Transverse colon (tissue), 3 donors: Measurements from ENCODE around the gene TARBP2.
A peak's percentile ranks its signal among the peaks of the same experiment; 100 is the strongest.

ENCODE experiments used
- POLR2A ChIP-seq: fragments of 450-650 bp; IDR thresholded peaks from one replicate; pipeline ENCODE4 v1.6.1; 2016; ENCODE audit warnings: antibody characterized with exemption, mild to moderate bottlenecking, moderate library complexity
- TF ChIP-seq, protein P1 (sequence below), 5 experiments: fragments of 200-600 bp in 3 of 5; fragments of 450-650 bp in 2 of 5; sonication (generic) in 3 of 5; IDR thresholded peaks; 1 replicate in 2 of 5; 2 replicates in 3 of 5; pipeline ENCODE4 v1.5.1; 2016 to 2017; ENCODE audit warnings: antibody characterized with exemption in 5 of 5, inconsistent platforms in 3 of 5, mild to moderate bottlenecking in 2 of 5, moderate library complexity in 1 of 5

DNA sequence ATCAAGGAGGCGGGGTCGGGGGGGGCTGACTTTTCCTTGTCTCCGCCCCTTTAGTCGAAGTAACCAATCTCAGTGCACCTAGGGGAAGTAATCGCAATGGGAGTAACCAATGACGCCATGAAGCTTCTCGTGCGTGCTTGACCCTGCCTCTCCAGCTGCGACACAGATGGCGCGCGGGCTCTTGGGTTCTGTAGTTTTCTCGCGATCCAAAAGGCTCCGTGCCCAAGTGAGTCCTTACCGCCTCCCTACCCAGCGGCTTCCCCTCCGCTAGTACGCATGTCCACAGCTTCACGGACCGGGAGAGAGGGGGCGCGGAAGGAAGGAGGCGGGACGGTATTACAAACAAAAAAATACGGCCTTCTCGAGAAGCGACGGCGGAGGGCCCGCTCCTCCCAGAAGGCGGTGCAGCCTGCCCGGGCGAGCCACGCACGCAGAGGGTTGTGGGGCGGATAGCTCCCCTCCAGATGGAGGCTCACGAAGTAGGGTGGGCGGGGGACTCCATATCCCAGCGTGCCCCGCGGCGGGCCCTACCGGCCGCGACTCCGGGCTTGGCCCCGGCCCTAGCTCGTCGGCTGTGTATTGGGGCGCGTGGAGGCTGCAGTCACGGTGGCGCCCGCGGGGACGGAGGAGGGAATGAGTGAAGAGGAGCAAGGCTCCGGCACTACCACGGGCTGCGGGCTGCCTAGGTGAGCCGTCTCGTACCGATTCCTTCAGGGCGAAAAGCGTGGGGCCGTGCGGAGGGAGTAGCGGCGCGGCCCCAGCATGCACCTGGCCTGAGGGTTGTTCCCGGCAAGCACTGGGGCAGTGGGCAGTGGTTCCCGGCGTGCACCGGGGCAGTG, at the start of gene TARBP2:
- TF ChIP-seq POLR2A = peak; percentile 63
- TF ChIP-seq, protein P1, sequence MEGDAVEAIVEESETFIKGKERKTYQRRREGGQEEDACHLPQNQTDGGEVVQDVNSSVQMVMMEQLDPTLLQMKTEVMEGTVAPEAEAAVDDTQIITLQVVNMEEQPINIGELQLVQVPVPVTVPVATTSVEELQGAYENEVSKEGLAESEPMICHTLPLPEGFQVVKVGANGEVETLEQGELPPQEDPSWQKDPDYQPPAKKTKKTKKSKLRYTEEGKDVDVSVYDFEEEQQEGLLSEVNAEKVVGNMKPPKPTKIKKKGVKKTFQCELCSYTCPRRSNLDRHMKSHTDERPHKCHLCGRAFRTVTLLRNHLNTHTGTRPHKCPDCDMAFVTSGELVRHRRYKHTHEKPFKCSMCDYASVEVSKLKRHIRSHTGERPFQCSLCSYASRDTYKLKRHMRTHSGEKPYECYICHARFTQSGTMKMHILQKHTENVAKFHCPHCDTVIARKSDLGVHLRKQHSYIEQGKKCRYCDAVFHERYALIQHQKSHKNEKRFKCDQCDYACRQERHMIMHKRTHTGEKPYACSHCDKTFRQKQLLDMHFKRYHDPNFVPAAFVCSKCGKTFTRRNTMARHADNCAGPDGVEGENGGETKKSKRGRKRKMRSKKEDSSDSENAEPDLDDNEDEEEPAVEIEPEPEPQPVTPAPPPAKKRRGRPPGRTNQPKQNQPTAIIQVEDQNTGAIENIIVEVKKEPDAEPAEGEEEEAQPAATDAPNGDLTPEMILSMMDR (IDR thresholded peaks at IDR 0.05) = peak in 1 of 5 experiments; percentile 33
